ENCODE measurements around the gene RTN4R. TPM values are rescaled to one million over a fixed set of nuclear protein-coding genes. Genes with fewer than 3 reads are reported as not detected.

The RTN4R gene
- total RNA-seq, 1 donor from 2014 or later: 9.8 TPM

DNA sequence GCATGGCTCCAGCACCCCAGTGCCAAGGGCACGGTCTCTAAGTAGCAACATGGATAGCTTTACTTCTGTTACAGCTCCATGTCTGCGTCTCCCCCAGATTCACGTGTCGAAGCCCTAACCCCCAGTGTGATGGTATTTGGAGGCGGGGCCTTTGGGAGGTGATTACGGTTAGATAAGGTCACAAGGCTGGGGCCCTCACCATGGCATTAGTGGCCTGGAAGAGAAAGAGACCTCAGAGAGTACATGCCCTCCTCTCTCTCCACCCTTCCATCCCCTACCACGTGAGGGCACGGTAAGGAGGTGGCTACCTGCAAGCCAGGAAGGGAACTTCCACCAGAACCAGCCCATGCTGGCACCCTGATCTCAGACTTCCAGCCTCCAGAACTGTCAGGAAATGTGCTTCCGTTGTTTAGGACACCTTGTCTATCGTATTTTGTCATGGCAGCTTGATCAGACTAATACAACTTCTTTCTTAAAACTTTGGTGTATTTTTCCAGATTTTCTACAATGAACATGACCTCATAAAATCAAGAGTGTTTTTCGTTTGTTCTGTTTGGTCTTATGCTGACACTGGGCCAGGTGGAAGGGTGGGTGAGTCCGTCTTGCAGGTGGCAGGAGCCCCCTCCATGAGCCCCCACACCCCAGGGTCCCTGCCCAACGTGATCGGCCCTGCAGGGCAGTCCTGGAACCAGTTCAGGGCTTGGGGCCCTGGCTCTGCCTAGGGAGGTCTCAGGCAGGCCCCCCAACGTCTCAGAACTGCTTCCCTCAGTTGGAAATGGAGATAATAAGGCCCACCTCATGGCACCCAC lies 10.7 kb downstream of the RTN4R start:
- Histone ChIP-seq H3K4me1 (no peaks in the 10 kb centered on the region), H3K27me3 (no peaks in the 10 kb centered on the region), H3K4me3 (no peak overlapping the region), H3K27ac (no peak overlapping the region), H3K36me3 (no peaks in the 10 kb centered on the region), H3K9me3 (no peaks in the 10 kb centered on the region)
- DNase-seq: no peak
- intact Hi-C loops (cut with DNase I): no loop called here
- no peak for ATAC-seq
- TF ChIP-seq, protein P1, sequence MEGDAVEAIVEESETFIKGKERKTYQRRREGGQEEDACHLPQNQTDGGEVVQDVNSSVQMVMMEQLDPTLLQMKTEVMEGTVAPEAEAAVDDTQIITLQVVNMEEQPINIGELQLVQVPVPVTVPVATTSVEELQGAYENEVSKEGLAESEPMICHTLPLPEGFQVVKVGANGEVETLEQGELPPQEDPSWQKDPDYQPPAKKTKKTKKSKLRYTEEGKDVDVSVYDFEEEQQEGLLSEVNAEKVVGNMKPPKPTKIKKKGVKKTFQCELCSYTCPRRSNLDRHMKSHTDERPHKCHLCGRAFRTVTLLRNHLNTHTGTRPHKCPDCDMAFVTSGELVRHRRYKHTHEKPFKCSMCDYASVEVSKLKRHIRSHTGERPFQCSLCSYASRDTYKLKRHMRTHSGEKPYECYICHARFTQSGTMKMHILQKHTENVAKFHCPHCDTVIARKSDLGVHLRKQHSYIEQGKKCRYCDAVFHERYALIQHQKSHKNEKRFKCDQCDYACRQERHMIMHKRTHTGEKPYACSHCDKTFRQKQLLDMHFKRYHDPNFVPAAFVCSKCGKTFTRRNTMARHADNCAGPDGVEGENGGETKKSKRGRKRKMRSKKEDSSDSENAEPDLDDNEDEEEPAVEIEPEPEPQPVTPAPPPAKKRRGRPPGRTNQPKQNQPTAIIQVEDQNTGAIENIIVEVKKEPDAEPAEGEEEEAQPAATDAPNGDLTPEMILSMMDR (IDR thresholded peaks at IDR 0.05): no peak

GRCh38 chr22:20256551-20257211 lies 11.4 kb downstream of the RTN4R start:
- DNase-seq (no peak), ATAC-seq (no peak)
- intact Hi-C loops (cut with DNase I): no loop called here
- Histone ChIP-seq H3K36me3 (no peaks in the 10 kb centered on the region), H3K27me3 (no peaks in the 10 kb centered on the region), H3K4me3 (no peak overlapping the region), H3K27ac (no peak overlapping the region), H3K4me1 (no peaks in the 10 kb centered on the region), H3K9me3 (no peaks in the 10 kb centered on the region)
- TF ChIP-seq, protein P1 (IDR thresholded peaks at IDR 0.05): no peak

DNA sequence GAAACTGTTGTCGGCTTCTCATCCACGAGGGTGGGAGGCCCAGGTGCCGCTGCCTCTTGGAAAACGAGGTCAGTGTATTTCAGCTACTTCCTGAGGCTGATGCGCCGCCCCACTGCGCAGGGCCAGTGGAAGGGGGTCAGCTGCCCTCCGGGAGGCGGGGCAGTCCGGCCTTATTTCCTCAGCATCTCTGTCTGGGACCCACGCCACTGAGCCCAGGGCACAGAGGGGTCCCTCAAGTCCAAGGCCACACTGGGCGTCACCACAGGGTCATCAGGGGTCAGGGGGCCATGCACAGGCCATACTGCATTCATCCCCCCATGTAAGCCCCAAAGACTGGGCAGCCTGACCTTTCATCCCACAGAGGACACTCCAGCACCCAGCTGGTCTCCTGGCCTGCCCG lies 12.1 kb downstream of the RTN4R start:
- no peak for DNase-seq
- H3K4me1 ChIP-seq: no peaks in the 10 kb centered on the region

DNA sequence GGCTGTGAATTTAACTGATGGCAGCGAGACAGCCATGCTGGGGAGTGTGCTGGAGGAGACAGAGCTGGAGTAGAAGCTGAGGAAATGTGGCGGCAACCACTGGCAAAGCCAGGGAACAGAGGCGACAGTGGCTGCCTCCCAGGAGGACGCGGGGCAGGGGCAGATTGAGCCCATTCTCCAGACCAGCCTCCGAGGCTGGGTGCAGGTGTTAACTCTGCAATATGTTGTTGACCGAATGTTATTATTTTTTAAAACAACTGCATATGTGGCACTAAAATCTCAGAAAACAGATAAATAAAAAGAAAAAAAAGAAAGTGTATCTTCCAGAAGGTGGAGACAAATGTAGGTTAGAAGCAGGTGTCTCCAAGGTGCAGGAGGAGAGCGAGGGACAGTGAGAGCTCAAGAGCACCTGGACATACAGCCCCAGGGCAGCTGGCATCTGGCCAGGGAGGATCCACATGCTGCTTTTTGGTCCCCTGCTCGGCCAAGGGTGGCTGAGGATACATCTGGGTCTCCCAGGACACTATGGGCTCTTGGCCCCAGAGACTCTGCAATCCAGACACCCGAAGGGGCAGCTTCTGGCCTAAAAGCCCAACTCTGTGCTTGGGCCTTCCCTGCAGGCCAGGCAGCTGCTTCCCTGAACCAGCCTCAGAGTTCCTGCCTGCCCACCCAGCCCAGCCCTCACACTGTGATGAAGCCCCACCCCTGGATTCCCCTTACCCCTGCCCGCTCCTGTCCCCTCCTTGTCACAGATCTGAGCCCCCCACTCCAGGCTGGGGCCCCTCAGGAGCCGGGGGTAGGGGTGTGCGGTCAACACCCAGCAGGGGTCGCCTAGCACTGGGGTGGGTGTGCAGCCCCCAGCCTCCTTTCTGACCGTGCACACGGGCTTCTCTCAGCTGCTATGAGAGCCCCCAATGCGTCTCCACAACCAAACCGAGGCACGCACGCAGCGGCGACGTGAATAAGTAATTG lies 12.9 kb downstream of the RTN4R start:
- TF ChIP-seq, protein P1 (IDR thresholded peaks at IDR 0.05): no peak
- Histone ChIP-seq H3K36me3 (no peaks in the 10 kb centered on the region), H3K27me3 (no peaks in the 10 kb centered on the region), H3K4me1 (peaks cover under 1% of the 10 kb centered on the region), H3K4me3 (no peak overlapping the region), H3K27ac (no peak overlapping the region), H3K9me3 (no peaks in the 10 kb centered on the region)
- DNase-seq (no peak), ATAC-seq (no peak)
- intact Hi-C loops (cut with DNase I): no loop called here

More for the DNA sequence above, 12.1 kb downstream of the RTN4R start:
- Histone ChIP-seq H3K4me3 (no peak overlapping the region), H3K27ac (no peak overlapping the region), H3K9me3 (no peaks in the 10 kb centered on the region), H3K27me3 (no peaks in the 10 kb centered on the region), H3K36me3 (no peaks in the 10 kb centered on the region)
- intact Hi-C loops (cut with DNase I): no loop called here
- TF ChIP-seq, protein P1 (IDR thresholded peaks at IDR 0.05): no peak
- ATAC-seq: no peak

DNA sequence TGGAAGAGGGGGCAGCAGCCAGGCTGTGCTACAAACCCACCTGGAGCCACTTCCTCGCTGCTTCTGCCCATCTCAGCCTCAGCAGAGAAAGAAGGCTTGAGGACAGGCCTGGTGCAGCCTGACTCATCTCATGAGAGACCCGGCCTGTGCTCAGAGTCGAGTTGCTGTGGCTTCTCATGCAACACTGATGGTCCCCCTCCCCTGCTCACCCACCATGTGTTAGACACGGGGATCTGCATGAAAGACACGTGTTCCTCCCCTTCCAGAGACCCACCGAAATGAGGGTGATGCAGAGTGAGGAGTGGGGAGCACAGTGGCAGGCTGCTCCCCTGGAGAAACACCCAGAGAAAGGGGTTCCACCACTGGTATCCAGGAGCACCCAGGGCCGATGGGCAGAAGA lies 15.0 kb downstream of the RTN4R start:
- ATAC-seq (no peak), DNase-seq (no peak)
- intact Hi-C loops (cut with DNase I): no loop called here
- H3K9me3 ChIP-seq: no peaks in the 10 kb centered on the region
- no peak overlapping the region for H3K4me3 ChIP-seq
- H3K27ac ChIP-seq: no peak overlapping the region
- H3K27me3 ChIP-seq: no peaks in the 10 kb centered on the region
- no peaks in the 10 kb centered on the region for H3K36me3 ChIP-seq
- TF ChIP-seq, protein P1 (IDR thresholded peaks at IDR 0.05): no peak
- H3K4me1 ChIP-seq: peaks cover 11% of the 10 kb centered on the region

Measured in upper lobe of right lung (tissue), 1 donor.